HG02852 (cell line): Measurements from ENCODE around the gene MCM3.
A peak's percentile ranks its signal among the peaks of the same experiment; 100 is the strongest.

Source experiments
- ATAC-seq: cut with Tn5 transposase; IDR thresholded peaks from one replicate; pipeline ENCODE4 v1.9.1; 2021; ENCODE audit warnings: mild to moderate bottlenecking, moderate library complexity; ENCODE audit not compliant: unreplicated experiment

The MCM3 gene

GRCh38 chr6:52254731-52255378, 29.7 kb downstream of the MCM3 start:
- no peak for ATAC-seq

- no peak for ATAC-seq
These were observed 31.0 kb downstream of the MCM3 start for GRCh38 chr6:52253494-52253893.

GRCh38 chr6:52251113-52251512, 33.4 kb downstream of the MCM3 start:
- ATAC-seq, result no peak

GRCh38 chr6:52249078-52249477, 35.5 kb downstream of the MCM3 start:
- no peak for ATAC-seq

GRCh38 chr6:52245425-52245824, 39.1 kb downstream of the MCM3 start:
- no peak for ATAC-seq

- no peak for ATAC-seq
These were observed 40.1 kb downstream of the MCM3 start, which contains the start of gene IL17F for GRCh38 chr6:52244400-52244799. Gene IL17F, minus strand, starts transcription at chr6:52244500. Its CDS starts 71 bp downstream, at chr6:52244429.

- ATAC-seq, result no peak
These were observed 41.2 kb downstream of the MCM3 start for GRCh38 chr6:52243282-52243893.

- no peak for ATAC-seq
These were observed 42.7 kb downstream of the MCM3 start for GRCh38 chr6:52241819-52242218.

- peak; percentile 94 for ATAC-seq
These were observed 50.3 kb downstream of the MCM3 start for GRCh38 chr6:52233975-52234823.

GRCh38 chr6:52233005-52233404, 51.5 kb downstream of the MCM3 start:
- ATAC-seq, result no peak

- no peak for ATAC-seq
These were observed 53.0 kb downstream of the MCM3 start for GRCh38 chr6:52231406-52232127.

GRCh38 chr6:52230685-52231084, 53.9 kb downstream of the MCM3 start:
- ATAC-seq, result no peak

GRCh38 chr6:52227495-52227894, 57.0 kb downstream of the MCM3 start:
- peak; percentile 100 for ATAC-seq

GRCh38 chr6:52221302-52221701, 63.2 kb downstream of the MCM3 start:
- peak; percentile 90 for ATAC-seq

GRCh38 chr6:52217761-52218160, 66.8 kb downstream of the MCM3 start:
- no peak for ATAC-seq

GRCh38 chr6:52216932-52217575, 67.5 kb downstream of the MCM3 start:
- peak; percentile 66 for ATAC-seq

GRCh38 chr6:52215787-52216186, 68.8 kb downstream of the MCM3 start:
- ATAC-seq, result no peak
